ENCODE results near the gene WFDC10A.
"Not testable (repeated sequence)": the region's sequence is repeated elsewhere in the genome, so short reads cannot be mapped to it uniquely, and the experiment has no call there.

The WFDC10A gene

GRCh38 chr20:45630371-45630770, 832 bp downstream of the WFDC10A start:
- no peak overlapping the region for H3K27ac ChIP-seq
- TF ChIP-seq CTCF (conservative IDR thresholded peaks at IDR 0.05): no peak

DNA sequence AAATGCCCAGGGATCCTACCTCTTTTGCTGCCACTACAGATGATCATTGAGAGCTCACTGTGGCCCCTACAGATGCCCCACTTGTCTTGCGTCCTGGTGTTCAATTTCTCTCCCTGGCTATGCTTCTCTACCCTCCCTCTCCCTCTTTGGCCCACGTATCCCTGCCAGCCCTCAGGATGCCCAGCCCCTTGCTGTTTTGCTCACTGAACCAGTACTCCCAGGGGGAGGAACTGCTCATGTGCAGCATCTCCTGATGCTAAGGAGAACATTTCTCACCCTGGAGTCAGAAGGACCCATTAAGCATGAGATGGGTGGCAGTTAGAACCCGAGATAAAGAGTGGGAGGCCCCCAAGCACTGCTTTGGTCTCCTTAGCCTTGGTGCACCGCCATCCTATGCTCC, 1.6 kb downstream of the WFDC10A start, which contains the start of gene WFDC9:
Gene WFDC9, minus strand, starts transcription at position 101 of the 400 bp plus-strand sequence. CDS start 21,103 bp downstream, outside the sequence.
- no peak for TF ChIP-seq CTCF (conservative IDR thresholded peaks at IDR 0.05)
- no peak within 1 kb of the TSS for H3K27ac ChIP-seq

DNA sequence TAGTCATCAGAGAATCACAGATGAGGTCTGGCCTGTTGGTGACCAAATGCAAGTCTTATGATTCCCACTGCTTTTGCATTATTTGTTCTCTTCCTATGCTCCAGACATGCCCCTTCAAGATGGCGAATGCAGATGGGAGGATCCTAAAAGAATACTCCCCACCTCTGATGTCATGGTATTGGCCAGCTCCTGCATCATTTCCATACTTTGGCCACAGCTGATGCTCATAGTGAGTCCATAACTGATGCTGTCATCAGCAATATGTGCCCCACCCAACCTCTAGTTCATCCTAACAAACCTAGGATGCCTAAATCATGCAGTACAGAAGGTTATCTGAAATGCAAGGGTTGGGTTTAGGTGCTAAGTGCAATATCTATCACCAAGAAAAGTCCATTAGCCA, 7.0 kb downstream of the WFDC10A start:
- no peak for TF ChIP-seq CTCF (conservative IDR thresholded peaks at IDR 0.05)
- H3K27ac ChIP-seq: no peak overlapping the region

DNA sequence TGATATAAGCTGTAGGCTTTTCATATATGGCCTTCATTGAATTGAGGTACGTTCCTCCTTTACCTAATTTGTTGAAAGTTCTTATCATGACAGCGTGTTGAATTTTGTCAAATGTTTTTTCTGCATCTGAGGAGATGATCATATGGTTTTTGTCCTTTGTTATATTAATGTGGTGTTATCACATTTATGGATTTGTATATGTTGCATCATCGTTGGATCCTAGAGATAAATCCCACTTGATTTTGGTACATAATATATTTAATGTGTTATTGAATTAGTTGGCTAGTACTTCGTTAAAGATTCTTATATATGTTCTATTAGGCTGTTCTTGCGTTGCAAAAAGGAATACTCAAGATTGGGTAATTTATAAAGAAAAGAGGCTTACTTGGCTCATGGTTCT, 10.1 kb downstream of the WFDC10A start:
- H3K27ac ChIP-seq: no peak overlapping the region
- TF ChIP-seq CTCF (conservative IDR thresholded peaks at IDR 0.05): no peak

GRCh38 chr20:45641076-45641475, 11.5 kb downstream of the WFDC10A start:
- not testable (repeated sequence) for H3K27ac ChIP-seq

DNA sequence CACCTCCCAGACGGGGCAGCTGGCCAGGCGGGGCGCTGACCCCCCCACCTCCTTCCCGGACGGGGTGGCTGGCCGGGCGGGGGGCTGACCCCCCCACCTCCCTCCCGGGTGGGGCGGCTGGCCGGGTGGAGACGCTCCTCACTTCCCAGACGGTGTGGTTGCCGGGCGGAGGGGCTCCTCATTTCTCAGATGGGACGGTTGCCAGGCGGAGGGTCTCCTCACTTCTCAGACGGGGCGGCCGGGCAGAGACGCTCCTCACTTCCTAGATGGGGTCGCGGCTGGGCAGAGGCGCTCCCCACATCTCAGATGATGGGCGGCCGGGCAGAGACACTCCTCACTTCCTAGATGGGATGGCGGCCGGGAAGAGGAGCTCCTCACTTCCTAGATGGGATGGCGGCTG, 16.3 kb downstream of the WFDC10A start:
- H3K27ac ChIP-seq: not testable (repeated sequence)

DNA sequence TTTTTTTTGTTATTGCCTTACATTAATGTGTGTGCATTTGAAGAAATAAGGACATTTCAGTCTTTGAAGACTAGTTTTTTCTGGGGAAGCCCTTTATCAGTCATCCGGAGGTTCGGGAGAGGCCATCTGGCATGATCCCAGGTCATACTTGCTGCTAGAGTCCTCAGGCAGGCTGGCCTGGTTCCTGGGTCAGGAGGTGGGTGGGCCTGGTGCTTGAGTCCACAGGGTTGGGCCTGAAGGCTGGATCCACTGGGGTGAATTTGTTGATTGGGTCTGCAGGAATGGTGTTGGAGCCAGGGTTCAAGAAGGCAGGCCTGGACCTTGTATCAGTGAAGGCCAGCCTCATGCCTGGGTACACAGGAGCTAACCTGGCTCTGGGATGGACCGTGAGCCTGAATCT, 17.3 kb downstream of the WFDC10A start:
- no peak for TF ChIP-seq CTCF (conservative IDR thresholded peaks at IDR 0.05)
- no peak overlapping the region for H3K27ac ChIP-seq

DNA sequence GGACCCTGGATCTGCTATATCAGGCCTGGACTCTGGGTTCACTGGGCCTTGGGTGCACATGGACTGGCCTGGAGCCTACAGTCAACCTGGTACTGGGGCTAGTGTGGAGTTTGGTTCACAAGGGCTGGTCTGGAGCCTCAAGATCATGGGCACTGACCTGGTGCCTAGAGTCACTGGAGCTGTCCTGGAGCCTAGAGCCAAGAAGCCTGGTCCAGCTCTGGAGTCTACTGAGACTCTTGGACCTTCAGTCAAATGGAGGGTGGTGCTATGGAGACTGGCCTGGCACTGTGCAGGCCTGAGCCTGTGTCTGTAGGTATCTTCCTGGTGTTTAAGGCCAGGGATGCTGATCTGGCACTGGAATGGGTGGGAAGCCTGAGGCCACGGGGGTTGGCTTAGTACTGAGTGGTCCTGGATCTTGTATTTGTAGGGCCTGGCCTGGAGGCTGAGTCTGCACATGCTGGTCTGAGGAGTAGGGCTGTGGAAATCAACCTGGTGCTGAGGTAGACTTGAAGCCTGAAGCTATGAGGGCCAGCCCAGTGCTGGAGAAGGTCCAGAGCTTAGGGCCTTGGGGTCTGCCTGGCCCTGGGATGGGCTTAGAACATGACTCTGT, 18.0 kb downstream of the WFDC10A start:
- no peak overlapping the region for H3K27ac ChIP-seq
- no peak for TF ChIP-seq CTCF (conservative IDR thresholded peaks at IDR 0.05)
